MM.1S (cell line): ENCODE results near the gene OTULIN.

Experiments used
- DNase-seq: peaks from one replicate; pipeline ENCODE4 v3.0.0-alpha.2; 2015
- H2AFZ ChIP-seq: fragments of 300-600 bp; sonication (generic); 2 replicates; pipeline ENCODE4 v1.6.0; 2016; ENCODE audit warnings: antibody characterized with exemption, low read length
- H3F3A ChIP-seq: fragments of 300-600 bp; sonication (generic); 2 replicates; pipeline ENCODE4 v1.6.1; 2016; ENCODE audit warnings: mild to moderate bottlenecking, antibody characterized with exemption, low read length, moderate library complexity, mixed read lengths; ENCODE audit not compliant: insufficient read depth
- H3K27ac ChIP-seq: fragments of 300-600 bp; sonication (generic); 2 replicates; pipeline ENCODE4 v1.5.1; 2016; ENCODE audit warnings: mild to moderate bottlenecking, low read length
- H3K27me3 ChIP-seq: fragments of 300-600 bp; sonication (generic); replicated peaks from 2 replicates; pipeline ENCODE4 v1.6.0; 2016; ENCODE audit warnings: low read length; ENCODE audit not compliant: insufficient read depth
- H3K36me3 ChIP-seq: fragments of 300-600 bp; sonication (generic); replicated peaks from 2 replicates; pipeline ENCODE4 v1.6.1; 2016; ENCODE audit warnings: mild to moderate bottlenecking, low read length, mixed read lengths; ENCODE audit not compliant: insufficient read depth
- H3K4me1 ChIP-seq: fragments of 300-600 bp; sonication (generic); 2 replicates; pipeline ENCODE4 v1.6.1; 2016; ENCODE audit warnings: low read length, mixed read lengths
- H3K4me2 ChIP-seq: fragments of 300-600 bp; sonication (generic); 2 replicates; pipeline ENCODE4 v1.6.0; 2016; ENCODE audit warnings: low read depth, low read length
- H3K4me3 ChIP-seq: fragments of 300-600 bp; sonication (generic); 2 replicates; pipeline ENCODE4 v1.5.1; 2016; ENCODE audit warnings: low read length, mixed read lengths
- H3K79me2 ChIP-seq: fragments of 300-600 bp; sonication (generic); 2 replicates; pipeline ENCODE4 v1.6.1; 2016; ENCODE audit warnings: mixed run types, low read length, mixed read lengths
- H3K9ac ChIP-seq: fragments of 300-600 bp; sonication (generic); 2 replicates; pipeline ENCODE4 v1.6.1; 2016; ENCODE audit warnings: low read length, mixed read lengths
- H3K9me2 ChIP-seq: fragments of 300-600 bp; sonication (generic); replicated peaks from 2 replicates; pipeline ENCODE4 v1.6.1; 2016; ENCODE audit warnings: mild to moderate bottlenecking, low read length, mixed read lengths; ENCODE audit not compliant: insufficient read depth
- H3K9me3 ChIP-seq: fragments of 300-600 bp; sonication (generic); replicated peaks from 2 replicates; pipeline ENCODE4 v1.6.1; 2016; ENCODE audit warnings: mild to moderate bottlenecking, low read length, mixed read lengths; ENCODE audit not compliant: insufficient read depth
- H4K20me1 ChIP-seq: fragments of 300-600 bp; sonication (generic); 2 replicates; pipeline ENCODE4 v1.6.1; 2016; ENCODE audit warnings: mild to moderate bottlenecking, low read length, moderate library complexity, mixed read lengths; ENCODE audit not compliant: insufficient read depth
- CTCF ChIP-seq: fragments of 300-600 bp; sonication (generic); IDR thresholded peaks from 2 replicates; pipeline ENCODE4 v1.5.1; 2016; ENCODE audit warnings: antibody characterized with exemption, low read length, mixed read lengths
- EZH2 ChIP-seq: fragments of 300-600 bp; sonication (generic); optimal IDR thresholded peaks from 2 replicates; pipeline ENCODE3; 2017; ENCODE audit warnings: low read depth, mild to moderate bottlenecking, antibody characterized with exemption, low read length, mixed read lengths
- EZH2phosphoT487 ChIP-seq: fragments of 300-600 bp; sonication (generic); IDR thresholded peaks from 2 replicates; pipeline ENCODE4 v1.6.1; 2018; ENCODE audit warnings: antibody characterized with exemption, low read length

Gene OTULIN

GRCh38 chr5:14685757-14686156 is 21.2 kb downstream of the OTULIN start:
- Histone ChIP-seq H3K79me2 (peaks cover 59% of the 10 kb centered on the region), H3K27ac (no peak overlapping the region), H2AFZ (no peak overlapping the region), H3F3A (no peaks in the 10 kb centered on the region), H3K4me2 (no peak overlapping the region), H3K36me3 (peaks cover 41% of the 10 kb centered on the region), H3K9ac (no peak overlapping the region), H3K9me3 (no peaks in the 10 kb centered on the region), H4K20me1 (no peaks in the 10 kb centered on the region; the same call in 1 of the 2 replicates), H3K9me2 (no peaks in the 10 kb centered on the region), H3K4me3 (no peak overlapping the region), H3K4me1 (no peaks in the 10 kb centered on the region), H3K27me3 (no peaks in the 10 kb centered on the region)
- DNase-seq: peak; percentile 46
- TF ChIP-seq CTCF: peak; percentile 60
- TF ChIP-seq EZH2: no peak

- Histone ChIP-seq H3K9me3 (no peaks in the 10 kb centered on the region), H3F3A (no peaks in the 10 kb centered on the region), H3K4me3 (no peak overlapping the region), H3K27me3 (no peaks in the 10 kb centered on the region), H3K27ac (no peak overlapping the region), H3K4me2 (no peak overlapping the region), H3K9me2 (no peaks in the 10 kb centered on the region), H2AFZ (no peak overlapping the region), H4K20me1 (no peaks in the 10 kb centered on the region; the same call in 1 of the 2 replicates), H3K79me2 (peaks cover 60% of the 10 kb centered on the region), H3K9ac (no peak overlapping the region), H3K4me1 (no peaks in the 10 kb centered on the region), H3K36me3 (peaks cover 44% of the 10 kb centered on the region)
- TF ChIP-seq EZH2 (no peak), EZH2phosphoT487 (no peak), CTCF (no peak)
- no peak for DNase-seq
These were observed 22.0 kb downstream of the OTULIN start for GRCh38 chr5:14686517-14686916.

DNA sequence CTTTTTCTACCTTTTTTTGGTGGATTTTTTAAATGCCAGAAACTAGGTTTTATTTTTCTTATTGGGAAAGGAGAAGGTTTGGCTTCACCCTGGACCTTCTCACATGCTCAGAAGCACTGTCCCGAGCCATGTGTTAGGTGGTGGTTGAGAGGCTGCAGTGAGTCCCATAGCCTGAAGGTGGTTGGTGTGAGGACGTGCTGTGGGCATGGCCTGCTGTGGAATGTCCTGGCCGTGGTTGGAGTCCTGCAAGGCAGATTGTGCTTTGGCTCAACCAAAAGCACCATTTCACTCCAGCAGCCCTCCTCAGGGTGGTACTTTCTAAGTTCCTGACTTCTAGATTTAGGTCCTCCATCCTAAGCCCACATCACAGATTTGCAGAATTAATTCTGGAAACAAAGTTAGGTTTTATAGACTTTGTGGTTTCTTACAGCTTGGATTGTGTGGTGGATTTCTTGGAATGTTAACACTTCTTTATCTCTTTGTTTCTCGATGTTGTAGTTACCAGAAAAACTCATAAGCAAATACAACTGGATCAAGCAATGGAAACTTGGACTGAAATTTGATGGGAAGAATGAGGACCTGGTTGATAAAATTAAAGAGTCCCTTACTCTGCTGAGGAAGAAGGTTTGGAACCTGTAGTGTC is 22.6 kb downstream of the OTULIN start:
- no peak for TF ChIP-seq EZH2phosphoT487
- TF ChIP-seq EZH2: no peak
- no peak for TF ChIP-seq CTCF
- H3K4me1 ChIP-seq: no peaks in the 10 kb centered on the region

More for the DNA sequence above, 22.6 kb downstream of the OTULIN start:
- H3K27ac ChIP-seq: no peak overlapping the region
- no peak overlapping the region for H2AFZ ChIP-seq
- H3K4me3 ChIP-seq: no peak overlapping the region
- no peak overlapping the region for H3K4me2 ChIP-seq
- DNase-seq: no peak
- no peak overlapping the region for H3K9ac ChIP-seq
- no peaks in the 10 kb centered on the region for H3K9me3 ChIP-seq
- H3K9me2 ChIP-seq: no peaks in the 10 kb centered on the region
- H3K27me3 ChIP-seq: no peaks in the 10 kb centered on the region
- peaks cover 45% of the 10 kb centered on the region for H3K36me3 ChIP-seq
- no peaks in the 10 kb centered on the region for H3F3A ChIP-seq
- H4K20me1 ChIP-seq: no peaks in the 10 kb centered on the region; the same call in 1 of the 2 replicates
- H3K79me2 ChIP-seq: peaks cover 53% of the 10 kb centered on the region
